HCT116 (cell line): ENCODE data around the gene PLA2G10. TPM values are rescaled to one million over a fixed set of nuclear protein-coding genes. Genes with fewer than 3 reads are reported as not detected.

Experiments used
- ATAC-seq: fragments of 200-7000 bp; cut with Tn5 transposase; 2 replicates; pipeline ENCODE4 v1.9.1; 2020; ENCODE audit warnings: mild to moderate bottlenecking, moderate library complexity
- BruUV-seq: library from RNA; stranded (reverse); fragments of 400-500 nt; replicated peaks from 2 replicates; lab custom pipeline; 2021; lab: Mats Ljungman, UMichigan
- CTCF ChIA-PET: fragments of 300-600 bp; sonication (Branson Sonifier 250); formaldehyde crosslinking; loops from one replicate; lab custom pipeline; 2021; ENCODE audit warnings: antibody characterized with exemption; lab: Charles Lee
- POLR2A ChIA-PET: fragments of 300-600, 350-600 bp; sonication (Branson Sonifier 250); formaldehyde crosslinking; loops from one replicate; lab custom pipeline; 2021; ENCODE audit warnings: antibody characterized with exemption; lab: Charles Lee
- RAD21 ChIA-PET, 2 experiments: fragments of 300-600 bp; sonication (Branson Sonifier 250); formaldehyde crosslinking; loops; one replicate each; lab custom pipeline; 2023; ENCODE audit warnings: low total read pairs in 2 of 2; ENCODE audit not compliant: uncharacterized antibody in 2 of 2, unreplicated experiment in 2 of 2, low non-redundant PET in 1 of 2; lab: Charles Lee
- DNase-seq: peaks from one replicate; pipeline ENCODE4 v3.0.0-alpha.2; 2010; ENCODE audit warnings: low read depth, low spot score
- H2AFZ ChIP-seq: fragments of 200-600 bp; shearing (Covaris generic), sonication (generic); 2 replicates; pipeline ENCODE4 v1.6.1; 2017; ENCODE audit warnings: low read depth, mixed run types, mixed read lengths, antibody characterized with exemption, low read length; ENCODE audit not compliant: poor library complexity, severe bottlenecking
- H3K27ac ChIP-seq: 2 replicates; pipeline ENCODE4 v1.5.1; 2012; ENCODE audit warnings: low read depth, low read length
- H3K27me3 ChIP-seq: fragments of 200-600 bp; sonication (generic); 2 replicates; pipeline ENCODE4 v1.6.1; 2016; ENCODE audit warnings: mixed run types, low read length, mixed read lengths; ENCODE audit not compliant: insufficient read depth
- H3K36me3 ChIP-seq, 2 experiments: fragments of 200-500 bp in 1 of 2; fragments of 200-600 bp in 1 of 2; sonication (Bioruptor generic) in 1 of 2; sonication (generic) in 1 of 2; 2 replicates each; pipeline versions ENCODE4 v1.5.1 to v1.6.1; 2014 to 2016; ENCODE audit warnings: low read length in 2 of 2, inconsistent platforms in 1 of 2, mixed read lengths in 1 of 2, mixed run types in 1 of 2; ENCODE audit not compliant: insufficient read depth in 2 of 2, control insufficient read depth in 1 of 2
- H3K4me1 ChIP-seq, 2 experiments: fragments of 200-600 bp in 1 of 2; sonication (generic) in 1 of 2; 2 replicates each; pipeline versions ENCODE4 v1.5.1 to v1.6.1; 2012 to 2017; ENCODE audit warnings: low read length in 2 of 2, inconsistent platforms in 1 of 2, mild to moderate bottlenecking in 1 of 2, mixed read lengths in 1 of 2, mixed run types in 1 of 2, moderate library complexity in 1 of 2; ENCODE audit not compliant: insufficient read depth in 2 of 2, control insufficient read depth in 1 of 2
- H3K4me2 ChIP-seq: fragments of 200-600 bp; sonication (generic); 2 replicates; pipeline ENCODE4 v1.6.1; 2017; ENCODE audit warnings: mixed run types, low read length, mixed read lengths
- H3K4me3 ChIP-seq, 2 experiments: fragments of 200-600 bp in 1 of 2; sonication (generic) in 1 of 2; replicated peaks in 1 of 2; 2 replicates each; pipeline ENCODE4 v1.5.1; 2011 to 2016; ENCODE audit warnings: low read length in 2 of 2, control low read depth in 1 of 2, low read depth in 1 of 2, mild to moderate bottlenecking in 1 of 2, mixed read lengths in 1 of 2, mixed run types in 1 of 2
- H3K79me2 ChIP-seq: fragments of 200-600 bp; sonication (generic); 2 replicates; pipeline ENCODE4 v1.6.1; 2017; ENCODE audit warnings: mild to moderate bottlenecking, mixed run types, low read length, moderate library complexity, mixed read lengths; ENCODE audit not compliant: insufficient read depth
- H3K9ac ChIP-seq: fragments of 200-600 bp; sonication (generic); 2 replicates; pipeline ENCODE4 v1.6.1; 2016; ENCODE audit warnings: low read length, mixed read lengths
- H3K9me2 ChIP-seq: fragments of 200-600 bp; sonication (generic), shearing (Covaris generic); 2 replicates; pipeline ENCODE4 v1.6.1; 2017; ENCODE audit warnings: mixed run types, mild to moderate bottlenecking, moderate library complexity; ENCODE audit not compliant: insufficient read depth
- H3K9me3 ChIP-seq, 2 experiments: fragments of 200-500 bp in 1 of 2; fragments of 200-600 bp in 1 of 2; sonication (Bioruptor generic) in 1 of 2; sonication (generic) in 1 of 2; 2 replicates each; pipeline ENCODE4 v1.6.1; 2014 to 2017; ENCODE audit warnings: low read length in 2 of 2, mixed read lengths in 2 of 2, inconsistent platforms in 1 of 2, low read depth in 1 of 2, mild to moderate bottlenecking in 1 of 2, mixed run types in 1 of 2, moderate library complexity in 1 of 2; ENCODE audit not compliant: control insufficient read depth in 1 of 2, insufficient read depth in 1 of 2
- H4K20me1 ChIP-seq: fragments of 200-600 bp; sonication (generic), shearing (Covaris generic); 2 replicates; pipeline ENCODE4 v1.6.1; 2017; ENCODE audit warnings: mixed run types, mild to moderate bottlenecking, moderate library complexity; ENCODE audit not compliant: insufficient read depth
- CEBPB ChIP-seq: IDR thresholded peaks from 2 replicates; pipeline ENCODE4 v1.6.1; 2012; ENCODE audit warnings: low read depth
- EGR1 ChIP-seq: IDR thresholded peaks from 2 replicates; pipeline ENCODE4 v1.6.1; 2012; ENCODE audit warnings: low read depth
- ELF1 ChIP-seq: IDR thresholded peaks from 2 replicates; pipeline ENCODE4 v1.6.1; 2012; ENCODE audit warnings: low read depth, borderline replicate concordance
- EZH2 ChIP-seq: fragments of 200-600 bp; sonication (generic); IDR thresholded peaks from 2 replicates; pipeline ENCODE4 v1.6.1; 2017; ENCODE audit warnings: antibody characterized with exemption, mixed run types
- EZH2phosphoT487 ChIP-seq: fragments of 200-600 bp; IDR thresholded peaks from 2 replicates; pipeline ENCODE4 v1.6.1; 2018; ENCODE audit warnings: antibody characterized with exemption, borderline replicate concordance
- FOSL1 ChIP-seq: IDR thresholded peaks from 2 replicates; pipeline ENCODE4 v1.6.1; 2012; ENCODE audit warnings: low read depth
- JUND ChIP-seq: IDR thresholded peaks from 2 replicates; pipeline ENCODE4 v1.6.1; 2012
- POLR2AphosphoS5 ChIP-seq: IDR thresholded peaks from 2 replicates; pipeline ENCODE4 v1.6.1; 2011; ENCODE audit warnings: mild to moderate bottlenecking, low read depth, low read length, moderate library complexity
- RAD21 ChIP-seq: IDR thresholded peaks from 2 replicates; pipeline ENCODE4 v1.6.1; 2012; ENCODE audit warnings: low read depth, mild to moderate bottlenecking
- SIN3A ChIP-seq: IDR thresholded peaks from 2 replicates; pipeline ENCODE4 v1.6.1; 2012; ENCODE audit warnings: low read depth
- SP1 ChIP-seq: IDR thresholded peaks from 2 replicates; pipeline ENCODE4 v1.6.1; 2012; ENCODE audit warnings: low read depth
- SRF ChIP-seq: IDR thresholded peaks from 2 replicates; pipeline ENCODE4 v1.6.1; 2012; ENCODE audit warnings: low read depth
- TCF7L2 ChIP-seq: IDR thresholded peaks from 2 replicates; pipeline ENCODE4 v1.7.0; 2011; ENCODE audit warnings: borderline replicate concordance, inconsistent platforms; ENCODE audit not compliant: insufficient read depth, insufficient read length; ENCODE audit errors: extremely low read depth
- YY1 ChIP-seq: IDR thresholded peaks from 2 replicates; pipeline ENCODE4 v1.6.1; 2011; ENCODE audit warnings: low read length, low read depth, moderate library complexity, mild to moderate bottlenecking; ENCODE audit not compliant: insufficient replicate concordance; ENCODE audit errors: extremely low read depth
- ZNF274 ChIP-seq: fragments of 200-500 bp; sonication (Bioruptor generic); IDR thresholded peaks from 2 replicates; pipeline ENCODE4 v1.6.1; 2014; ENCODE audit warnings: mild to moderate bottlenecking, low read depth, low read length, inconsistent platforms
- intact Hi-C: fragments of 100-400 bp; cut with micrococcal nuclease; formaldehyde crosslinking; loops from 2 replicates; pipeline ENCODE4 v1.10.0; 2022
- total RNA-seq: library from RNA; stranded (reverse); gene quantifications from one replicate; pipeline ENCODE4 v1.2.1, GENCODE V29; 2021; ENCODE audit not compliant: unreplicated experiment
- TF ChIP-seq, protein P1 (sequence below): IDR thresholded peaks from 2 replicates; pipeline ENCODE4 v1.6.1; 2011; ENCODE audit warnings: mild to moderate bottlenecking, low read length, moderate library complexity; ENCODE audit not compliant: insufficient replicate concordance; ENCODE audit errors: extremely low read depth
- TF ChIP-seq, protein P2 (sequence below): IDR thresholded peaks from 2 replicates; pipeline ENCODE4 v1.6.1; 2012
- TF ChIP-seq, protein P3 (sequence below), 3 experiments: fragments of 200-600 bp in 1 of 3; sonication (generic) in 1 of 3; IDR thresholded peaks in 2 of 3; conservative IDR thresholded peaks in 1 of 3; 2 replicates each; pipeline ENCODE4 v1.5.1; 2012 to 2017; ENCODE audit warnings: low read depth in 2 of 3, low read length in 2 of 3, antibody characterized with exemption in 1 of 3, borderline replicate concordance in 1 of 3, control low read depth in 1 of 3, mild to moderate bottlenecking in 1 of 3, mixed read lengths in 1 of 3, mixed run types in 1 of 3, moderate library complexity in 1 of 3; ENCODE audit not compliant: insufficient read depth in 1 of 3
- TF ChIP-seq, protein P4 (sequence below): IDR thresholded peaks from 2 replicates; pipeline ENCODE4 v1.6.1; 2012; ENCODE audit warnings: low read depth
- TF ChIP-seq, protein P5 (sequence below): IDR thresholded peaks from 2 replicates; pipeline ENCODE4 v1.6.1; 2012

Gene PLA2G10
- total RNA-seq, 1 experiment from 2014 or later, result not detected

DNA sequence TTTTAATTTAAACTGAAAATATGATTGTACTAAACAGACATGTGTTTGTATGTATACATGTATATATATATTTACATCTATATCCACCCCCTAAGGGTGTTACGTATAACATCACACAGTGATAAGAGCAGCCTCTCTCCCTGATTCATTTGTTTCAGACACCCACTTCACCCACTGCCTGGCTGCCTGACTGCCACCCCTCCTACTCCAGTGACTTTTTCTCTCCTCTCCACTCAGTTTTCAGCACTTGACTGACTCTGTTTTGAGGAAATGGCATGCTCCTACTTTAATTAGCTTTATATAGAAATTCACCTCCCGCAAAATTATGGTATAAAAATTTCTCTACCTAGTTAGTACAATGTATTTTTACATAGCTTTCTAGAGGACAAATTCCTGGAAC, 41.4 kb downstream of the PLA2G10 start:
- intact Hi-C loops, result no loop called here
- CTCF ChIA-PET, result no interaction called here
- no TSS peak for BruUV-seq
- no peaks in the 10 kb centered on the region for H3K9me3 ChIP-seq
- peaks cover 15% of the 10 kb centered on the region; the same call in 1 of the 2 replicates for H3K79me2 ChIP-seq
- H3K27me3 ChIP-seq, result no peaks in the 10 kb centered on the region
- no peak overlapping the region for H3K9ac ChIP-seq
- H4K20me1 ChIP-seq, result no peaks in the 10 kb centered on the region
- RAD21 ChIA-PET, result no interaction called here
- ATAC-seq, result no peak
- H3K4me1 ChIP-seq, result no peaks in the 10 kb centered on the region
- peaks cover 32 to 44% of the 10 kb centered on the region in 2 experiments for H3K36me3 ChIP-seq
- H3K27ac ChIP-seq, result no peak overlapping the region
- H3K4me2 ChIP-seq, result no peak overlapping the region
- no peak overlapping the region for H2AFZ ChIP-seq
- TF ChIP-seq ELF1, result no peak
- TF ChIP-seq, protein P1, sequence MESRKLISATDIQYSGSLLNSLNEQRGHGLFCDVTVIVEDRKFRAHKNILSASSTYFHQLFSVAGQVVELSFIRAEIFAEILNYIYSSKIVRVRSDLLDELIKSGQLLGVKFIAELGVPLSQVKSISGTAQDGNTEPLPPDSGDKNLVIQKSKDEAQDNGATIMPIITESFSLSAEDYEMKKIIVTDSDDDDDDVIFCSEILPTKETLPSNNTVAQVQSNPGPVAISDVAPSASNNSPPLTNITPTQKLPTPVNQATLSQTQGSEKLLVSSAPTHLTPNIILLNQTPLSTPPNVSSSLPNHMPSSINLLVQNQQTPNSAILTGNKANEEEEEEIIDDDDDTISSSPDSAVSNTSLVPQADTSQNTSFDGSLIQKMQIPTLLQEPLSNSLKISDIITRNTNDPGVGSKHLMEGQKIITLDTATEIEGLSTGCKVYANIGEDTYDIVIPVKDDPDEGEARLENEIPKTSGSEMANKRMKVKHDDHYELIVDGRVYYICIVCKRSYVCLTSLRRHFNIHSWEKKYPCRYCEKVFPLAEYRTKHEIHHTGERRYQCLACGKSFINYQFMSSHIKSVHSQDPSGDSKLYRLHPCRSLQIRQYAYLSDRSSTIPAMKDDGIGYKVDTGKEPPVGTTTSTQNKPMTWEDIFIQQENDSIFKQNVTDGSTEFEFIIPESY, result no peak
- no peak for TF ChIP-seq CEBPB
- TF ChIP-seq TCF7L2, result no peak
- no peak for TF ChIP-seq SRF
- TF ChIP-seq, protein P2, sequence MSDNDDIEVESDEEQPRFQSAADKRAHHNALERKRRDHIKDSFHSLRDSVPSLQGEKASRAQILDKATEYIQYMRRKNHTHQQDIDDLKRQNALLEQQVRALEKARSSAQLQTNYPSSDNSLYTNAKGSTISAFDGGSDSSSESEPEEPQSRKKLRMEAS, result no peak
- TF ChIP-seq EGR1, result no peak
- no peak for TF ChIP-seq YY1
- TF ChIP-seq, protein P3, sequence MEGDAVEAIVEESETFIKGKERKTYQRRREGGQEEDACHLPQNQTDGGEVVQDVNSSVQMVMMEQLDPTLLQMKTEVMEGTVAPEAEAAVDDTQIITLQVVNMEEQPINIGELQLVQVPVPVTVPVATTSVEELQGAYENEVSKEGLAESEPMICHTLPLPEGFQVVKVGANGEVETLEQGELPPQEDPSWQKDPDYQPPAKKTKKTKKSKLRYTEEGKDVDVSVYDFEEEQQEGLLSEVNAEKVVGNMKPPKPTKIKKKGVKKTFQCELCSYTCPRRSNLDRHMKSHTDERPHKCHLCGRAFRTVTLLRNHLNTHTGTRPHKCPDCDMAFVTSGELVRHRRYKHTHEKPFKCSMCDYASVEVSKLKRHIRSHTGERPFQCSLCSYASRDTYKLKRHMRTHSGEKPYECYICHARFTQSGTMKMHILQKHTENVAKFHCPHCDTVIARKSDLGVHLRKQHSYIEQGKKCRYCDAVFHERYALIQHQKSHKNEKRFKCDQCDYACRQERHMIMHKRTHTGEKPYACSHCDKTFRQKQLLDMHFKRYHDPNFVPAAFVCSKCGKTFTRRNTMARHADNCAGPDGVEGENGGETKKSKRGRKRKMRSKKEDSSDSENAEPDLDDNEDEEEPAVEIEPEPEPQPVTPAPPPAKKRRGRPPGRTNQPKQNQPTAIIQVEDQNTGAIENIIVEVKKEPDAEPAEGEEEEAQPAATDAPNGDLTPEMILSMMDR (IDR thresholded peaks at IDR 0.05 in 2 of 3, conservative IDR thresholded peaks at IDR 0.05 in 1 of 3; ENCODE audit: borderline replicate concordance in 1 of 3, insufficient read depth in 1 of 3, low read depth in 2 of 3, low read length in 2 of 3), result no peak
- no peak for TF ChIP-seq JUND
- TF ChIP-seq, protein P4, sequence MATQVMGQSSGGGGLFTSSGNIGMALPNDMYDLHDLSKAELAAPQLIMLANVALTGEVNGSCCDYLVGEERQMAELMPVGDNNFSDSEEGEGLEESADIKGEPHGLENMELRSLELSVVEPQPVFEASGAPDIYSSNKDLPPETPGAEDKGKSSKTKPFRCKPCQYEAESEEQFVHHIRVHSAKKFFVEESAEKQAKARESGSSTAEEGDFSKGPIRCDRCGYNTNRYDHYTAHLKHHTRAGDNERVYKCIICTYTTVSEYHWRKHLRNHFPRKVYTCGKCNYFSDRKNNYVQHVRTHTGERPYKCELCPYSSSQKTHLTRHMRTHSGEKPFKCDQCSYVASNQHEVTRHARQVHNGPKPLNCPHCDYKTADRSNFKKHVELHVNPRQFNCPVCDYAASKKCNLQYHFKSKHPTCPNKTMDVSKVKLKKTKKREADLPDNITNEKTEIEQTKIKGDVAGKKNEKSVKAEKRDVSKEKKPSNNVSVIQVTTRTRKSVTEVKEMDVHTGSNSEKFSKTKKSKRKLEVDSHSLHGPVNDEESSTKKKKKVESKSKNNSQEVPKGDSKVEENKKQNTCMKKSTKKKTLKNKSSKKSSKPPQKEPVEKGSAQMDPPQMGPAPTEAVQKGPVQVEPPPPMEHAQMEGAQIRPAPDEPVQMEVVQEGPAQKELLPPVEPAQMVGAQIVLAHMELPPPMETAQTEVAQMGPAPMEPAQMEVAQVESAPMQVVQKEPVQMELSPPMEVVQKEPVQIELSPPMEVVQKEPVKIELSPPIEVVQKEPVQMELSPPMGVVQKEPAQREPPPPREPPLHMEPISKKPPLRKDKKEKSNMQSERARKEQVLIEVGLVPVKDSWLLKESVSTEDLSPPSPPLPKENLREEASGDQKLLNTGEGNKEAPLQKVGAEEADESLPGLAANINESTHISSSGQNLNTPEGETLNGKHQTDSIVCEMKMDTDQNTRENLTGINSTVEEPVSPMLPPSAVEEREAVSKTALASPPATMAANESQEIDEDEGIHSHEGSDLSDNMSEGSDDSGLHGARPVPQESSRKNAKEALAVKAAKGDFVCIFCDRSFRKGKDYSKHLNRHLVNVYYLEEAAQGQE, result no peak
- TF ChIP-seq POLR2AphosphoS5, result no peak
- TF ChIP-seq SP1, result no peak
- TF ChIP-seq EZH2phosphoT487, result no peak
- TF ChIP-seq SIN3A, result no peak
- TF ChIP-seq EZH2, result no peak
- TF ChIP-seq RAD21, result no peak
- no peak for TF ChIP-seq FOSL1
- TF ChIP-seq ZNF274, result no peak
- TF ChIP-seq, protein P5, sequence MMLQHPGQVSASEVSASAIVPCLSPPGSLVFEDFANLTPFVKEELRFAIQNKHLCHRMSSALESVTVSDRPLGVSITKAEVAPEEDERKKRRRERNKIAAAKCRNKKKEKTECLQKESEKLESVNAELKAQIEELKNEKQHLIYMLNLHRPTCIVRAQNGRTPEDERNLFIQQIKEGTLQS, result no peak
- DNase-seq, result no peak
- H3K9me2 ChIP-seq, result no peaks in the 10 kb centered on the region
- no peak overlapping the region for H3K4me3 ChIP-seq
- POLR2A ChIA-PET, result no interaction called here
